Activated naive CD8-positive, alpha-beta T cell (primary cell): ENCODE measurements around the gene VPS33B.
A peak's percentile ranks its signal among the peaks of the same experiment; 100 is the strongest.

Source experiments
- H3K27ac Mint-ChIP-seq: one replicate; pipeline ENCODE4 v1.8.0; 2021; ENCODE audit warnings: mixed read lengths
- H3K27me3 Mint-ChIP-seq: one replicate; pipeline ENCODE4 v1.8.0; 2021; ENCODE audit warnings: mixed read lengths
- H3K36me3 Mint-ChIP-seq: one replicate; pipeline ENCODE4 v1.8.0; 2021; ENCODE audit warnings: mixed read lengths
- H3K4me1 Mint-ChIP-seq: one replicate; pipeline ENCODE4 v1.8.0; 2021; ENCODE audit warnings: low read depth, mixed read lengths
- H3K4me3 Mint-ChIP-seq: one replicate; pipeline ENCODE4 v1.8.0; 2021; ENCODE audit warnings: mild to moderate bottlenecking, mixed read lengths
- H3K9me3 Mint-ChIP-seq: one replicate; pipeline ENCODE4 v1.8.0; 2021; ENCODE audit warnings: low read depth, mixed read lengths

Gene VPS33B

GRCh38 chr15:91022075-91022831 lies at the start of gene VPS33B:
Gene VPS33B, minus strand, starts transcription at chr15:91022594. Its CDS starts 345 bp downstream, at chr15:91022249.
- Mint-ChIP-seq H3K9me3 (no peaks in the 10 kb centered on the region), H3K4me3 (peak within 1 kb of the TSS; percentile 97), H3K36me3 (no peaks in the 10 kb centered on the region), H3K27ac (peak within 1 kb of the TSS; percentile 93), H3K27me3 (no peaks in the 10 kb centered on the region), H3K4me1 (peaks cover 41% of the 10 kb centered on the region)

GRCh38 chr15:91072161-91072560 lies 49.8 kb upstream of the VPS33B start:
- no peak overlapping the region for H3K27ac Mint-ChIP-seq
- H3K4me1 Mint-ChIP-seq = no peaks in the 10 kb centered on the region
- no peaks in the 10 kb centered on the region for H3K36me3 Mint-ChIP-seq
- peaks cover 17% of the 10 kb centered on the region for H3K27me3 Mint-ChIP-seq
- no peaks in the 10 kb centered on the region for H3K9me3 Mint-ChIP-seq
- H3K4me3 Mint-ChIP-seq = no peak overlapping the region

- no peak overlapping the region for H3K4me3 Mint-ChIP-seq
- H3K36me3 Mint-ChIP-seq = no peaks in the 10 kb centered on the region
These were observed 48.5 kb upstream of the VPS33B start for GRCh38 chr15:91070872-91071271.

GRCh38 chr15:91068966-91069365 lies 46.6 kb upstream of the VPS33B start:
- H3K4me3 Mint-ChIP-seq = no peak overlapping the region
- H3K9me3 Mint-ChIP-seq = peaks cover 9% of the 10 kb centered on the region
- peaks cover 17% of the 10 kb centered on the region for H3K27me3 Mint-ChIP-seq
- H3K36me3 Mint-ChIP-seq = peaks cover 4% of the 10 kb centered on the region
- no peaks in the 10 kb centered on the region for H3K4me1 Mint-ChIP-seq
- H3K27ac Mint-ChIP-seq = no peak overlapping the region

More at GRCh38 chr15:91070872-91071271, 48.5 kb upstream of the VPS33B start:
- no peak overlapping the region for H3K27ac Mint-ChIP-seq
- peaks cover 17% of the 10 kb centered on the region for H3K27me3 Mint-ChIP-seq
- no peaks in the 10 kb centered on the region for H3K9me3 Mint-ChIP-seq
- no peaks in the 10 kb centered on the region for H3K4me1 Mint-ChIP-seq

GRCh38 chr15:91068436-91068835 lies 46.0 kb upstream of the VPS33B start:
- Mint-ChIP-seq H3K27ac (no peak overlapping the region), H3K4me1 (no peaks in the 10 kb centered on the region), H3K9me3 (peaks cover 10% of the 10 kb centered on the region), H3K27me3 (peaks cover 17% of the 10 kb centered on the region), H3K4me3 (no peak overlapping the region), H3K36me3 (peaks cover 4% of the 10 kb centered on the region)

GRCh38 chr15:91067036-91067435 lies 44.6 kb upstream of the VPS33B start:
- peaks cover 4% of the 10 kb centered on the region for H3K36me3 Mint-ChIP-seq
- peaks cover 10% of the 10 kb centered on the region for H3K9me3 Mint-ChIP-seq
- no peaks in the 10 kb centered on the region for H3K4me1 Mint-ChIP-seq
- H3K27me3 Mint-ChIP-seq = peaks cover 11% of the 10 kb centered on the region
- H3K4me3 Mint-ChIP-seq = no peak overlapping the region
- no peak overlapping the region for H3K27ac Mint-ChIP-seq

GRCh38 chr15:91065505-91065904 lies 43.1 kb upstream of the VPS33B start:
- peaks cover 4% of the 10 kb centered on the region for H3K36me3 Mint-ChIP-seq
- H3K4me1 Mint-ChIP-seq = no peaks in the 10 kb centered on the region
- H3K27ac Mint-ChIP-seq = no peak overlapping the region
- H3K27me3 Mint-ChIP-seq = peaks cover 10% of the 10 kb centered on the region
- peaks cover 10% of the 10 kb centered on the region for H3K9me3 Mint-ChIP-seq
- no peak overlapping the region for H3K4me3 Mint-ChIP-seq

GRCh38 chr15:91061997-91062396 lies 39.6 kb upstream of the VPS33B start:
- peaks cover 20% of the 10 kb centered on the region for H3K27me3 Mint-ChIP-seq
- no peak overlapping the region for H3K27ac Mint-ChIP-seq
- peaks cover 4% of the 10 kb centered on the region for H3K36me3 Mint-ChIP-seq
- peaks cover 10% of the 10 kb centered on the region for H3K9me3 Mint-ChIP-seq
- no peaks in the 10 kb centered on the region for H3K4me1 Mint-ChIP-seq
- no peak overlapping the region for H3K4me3 Mint-ChIP-seq

GRCh38 chr15:91061230-91061629 lies 38.8 kb upstream of the VPS33B start:
- peaks cover 10% of the 10 kb centered on the region for H3K9me3 Mint-ChIP-seq
- H3K27me3 Mint-ChIP-seq = peaks cover 25% of the 10 kb centered on the region
- H3K4me3 Mint-ChIP-seq = no peak overlapping the region
- H3K4me1 Mint-ChIP-seq = no peaks in the 10 kb centered on the region
- H3K36me3 Mint-ChIP-seq = peaks cover 4% of the 10 kb centered on the region
- no peak overlapping the region for H3K27ac Mint-ChIP-seq

GRCh38 chr15:91055548-91056331 lies 33.3 kb upstream of the VPS33B start:
- Mint-ChIP-seq H3K4me3 (no peak overlapping the region), H3K27ac (no peak overlapping the region), H3K27me3 (peaks cover 41% of the 10 kb centered on the region), H3K9me3 (no peaks in the 10 kb centered on the region), H3K4me1 (no peaks in the 10 kb centered on the region), H3K36me3 (no peaks in the 10 kb centered on the region)

GRCh38 chr15:91054816-91055215 lies 32.4 kb upstream of the VPS33B start:
- H3K9me3 Mint-ChIP-seq = no peaks in the 10 kb centered on the region
- H3K36me3 Mint-ChIP-seq = no peaks in the 10 kb centered on the region
- H3K27me3 Mint-ChIP-seq = peaks cover 39% of the 10 kb centered on the region
- H3K4me3 Mint-ChIP-seq = no peak overlapping the region
- H3K4me1 Mint-ChIP-seq = peaks cover 4% of the 10 kb centered on the region
- no peak overlapping the region for H3K27ac Mint-ChIP-seq

- Mint-ChIP-seq H3K9me3 (no peaks in the 10 kb centered on the region), H3K27ac (no peak overlapping the region), H3K4me1 (peaks cover 23% of the 10 kb centered on the region), H3K36me3 (no peaks in the 10 kb centered on the region), H3K4me3 (no peak overlapping the region), H3K27me3 (peaks cover 20% of the 10 kb centered on the region)
These were observed 28.9 kb upstream of the VPS33B start for GRCh38 chr15:91051248-91051647.

- Mint-ChIP-seq H3K4me3 (no peak overlapping the region), H3K27me3 (peaks cover 15% of the 10 kb centered on the region), H3K9me3 (no peaks in the 10 kb centered on the region), H3K36me3 (no peaks in the 10 kb centered on the region), H3K27ac (no peak overlapping the region), H3K4me1 (peaks cover 23% of the 10 kb centered on the region)
These were observed 27.7 kb upstream of the VPS33B start for GRCh38 chr15:91050128-91050455.

- H3K36me3 Mint-ChIP-seq = no peaks in the 10 kb centered on the region
- peaks cover 23% of the 10 kb centered on the region for H3K4me1 Mint-ChIP-seq
- H3K9me3 Mint-ChIP-seq = no peaks in the 10 kb centered on the region
- peaks cover 11% of the 10 kb centered on the region for H3K27me3 Mint-ChIP-seq
- H3K4me3 Mint-ChIP-seq = no peak overlapping the region
- H3K27ac Mint-ChIP-seq = no peak overlapping the region
These were observed 27.2 kb upstream of the VPS33B start for GRCh38 chr15:91049378-91050127.
